MM.1S (cell line): ENCODE data around the gene SHISA7.

Source experiments
- EZH2 ChIP-seq: fragments of 300-600 bp; sonication (generic); optimal IDR thresholded peaks from 2 replicates; pipeline ENCODE3; 2017; ENCODE audit warnings: low read depth, mild to moderate bottlenecking, antibody characterized with exemption, low read length, mixed read lengths
- TF ChIP-seq, protein P1 (sequence below): fragments of 300-600 bp; sonication (generic); IDR thresholded peaks from 2 replicates; pipeline ENCODE4 v1.5.1; 2016; ENCODE audit warnings: antibody characterized with exemption, low read length, mixed read lengths

DNA sequence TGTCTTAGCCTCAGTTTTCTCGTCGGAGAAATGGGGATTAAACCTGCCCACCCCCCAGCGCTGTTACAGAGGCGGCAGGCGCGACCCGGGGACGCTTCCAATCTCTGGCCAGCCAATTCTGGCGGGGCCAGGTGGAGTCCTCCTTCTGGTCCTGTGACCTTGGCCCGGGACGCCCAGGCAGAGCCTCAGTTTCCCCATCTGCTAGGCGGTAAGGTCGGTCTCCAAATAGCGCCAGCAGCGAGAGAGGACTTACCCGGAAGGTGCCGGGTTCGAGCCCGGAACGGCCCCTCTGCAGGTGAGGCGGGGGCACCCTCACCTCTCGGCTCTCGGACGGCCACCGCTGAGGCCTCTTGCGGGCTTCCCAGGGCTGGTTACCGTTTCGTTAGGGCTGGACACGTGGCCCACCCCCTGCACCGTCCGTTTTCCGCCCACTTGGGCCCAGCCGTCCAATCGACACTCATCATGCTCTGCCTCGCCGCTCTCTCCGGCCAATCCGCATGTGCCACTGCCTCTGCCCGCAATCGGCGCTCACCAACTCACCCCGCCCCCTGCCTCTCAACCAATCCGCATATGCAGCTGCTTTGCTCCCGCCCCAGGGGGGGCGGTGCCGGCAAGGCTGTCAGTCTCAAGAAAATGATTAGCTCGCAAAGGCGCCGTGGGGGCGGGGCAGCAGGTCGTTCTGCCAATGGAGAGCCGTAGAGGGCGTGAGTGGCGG lies 18.3 kb upstream of the SHISA7 start, which contains the start of gene ISOC2:
- TF ChIP-seq, protein P1, sequence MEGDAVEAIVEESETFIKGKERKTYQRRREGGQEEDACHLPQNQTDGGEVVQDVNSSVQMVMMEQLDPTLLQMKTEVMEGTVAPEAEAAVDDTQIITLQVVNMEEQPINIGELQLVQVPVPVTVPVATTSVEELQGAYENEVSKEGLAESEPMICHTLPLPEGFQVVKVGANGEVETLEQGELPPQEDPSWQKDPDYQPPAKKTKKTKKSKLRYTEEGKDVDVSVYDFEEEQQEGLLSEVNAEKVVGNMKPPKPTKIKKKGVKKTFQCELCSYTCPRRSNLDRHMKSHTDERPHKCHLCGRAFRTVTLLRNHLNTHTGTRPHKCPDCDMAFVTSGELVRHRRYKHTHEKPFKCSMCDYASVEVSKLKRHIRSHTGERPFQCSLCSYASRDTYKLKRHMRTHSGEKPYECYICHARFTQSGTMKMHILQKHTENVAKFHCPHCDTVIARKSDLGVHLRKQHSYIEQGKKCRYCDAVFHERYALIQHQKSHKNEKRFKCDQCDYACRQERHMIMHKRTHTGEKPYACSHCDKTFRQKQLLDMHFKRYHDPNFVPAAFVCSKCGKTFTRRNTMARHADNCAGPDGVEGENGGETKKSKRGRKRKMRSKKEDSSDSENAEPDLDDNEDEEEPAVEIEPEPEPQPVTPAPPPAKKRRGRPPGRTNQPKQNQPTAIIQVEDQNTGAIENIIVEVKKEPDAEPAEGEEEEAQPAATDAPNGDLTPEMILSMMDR: no peak
- TF ChIP-seq EZH2: no peak
